K562 (cell line): ENCODE results near the gene RGS6. TPM values are rescaled to one million over a fixed set of nuclear protein-coding genes. Genes with fewer than 3 reads are reported as not detected.

Experiments used
- ATF3 ChIP-seq, 2 experiments: fragments of 450-650 bp in 1 of 2; sonication (generic) in 1 of 2; formaldehyde crosslinking in 1 of 2; IDR thresholded peaks in 1 of 2; conservative IDR thresholded peaks in 1 of 2; 2 replicates each; pipeline versions ENCODE4 v1.6.1 to v1.8.1; 2016 to 2023; ENCODE audit warnings: mild to moderate bottlenecking in 2 of 2, moderate library complexity in 2 of 2, inconsistent platforms in 1 of 2, missing genetic modification reagents in 1 of 2
- CXXC5 ChIP-seq: fragments of 250-450 bp; sonication (Bioruptor Pico); IDR thresholded peaks from 2 replicates; pipeline ENCODE4 v1.8.0; 2022; ENCODE audit warnings: inconsistent platforms, mild to moderate bottlenecking, moderate library complexity
- DIDO1 ChIP-seq: fragments of 450-650 bp; IDR thresholded peaks from 2 replicates; pipeline ENCODE4 v1.6.1; 2016; ENCODE audit warnings: low read depth, missing biosample characterization, missing genetic modification characterization
- ERF ChIP-seq: fragments of 450-650 bp; formaldehyde crosslinking; IDR thresholded peaks from 2 replicates; pipeline ENCODE4 v1.4.0; 2020; ENCODE audit warnings: mild to moderate bottlenecking, mixed read lengths
- EZH2 ChIP-seq: IDR thresholded peaks from 2 replicates; pipeline ENCODE4 v1.6.1; 2012; ENCODE audit warnings: low read depth, mild to moderate bottlenecking, inconsistent platforms, low read length, borderline replicate concordance
- HDAC1 ChIP-seq, 2 experiments: fragments of 450-650 bp; IDR thresholded peaks; 2 replicates each; pipeline ENCODE4 v1.6.1; 2016 to 2017; ENCODE audit warnings: inconsistent platforms in 1 of 2, mild to moderate bottlenecking in 1 of 2, moderate library complexity in 1 of 2
- KDM1A ChIP-seq, 2 experiments: fragments of 450-650 bp; IDR thresholded peaks; 2 replicates each; pipeline ENCODE4 v1.6.1; 2016; ENCODE audit warnings: mild to moderate bottlenecking in 2 of 2
- L3MBTL2 ChIP-seq: fragments of 450-650 bp; IDR thresholded peaks from 2 replicates; pipeline ENCODE4 v1.6.1; 2016; ENCODE audit warnings: mild to moderate bottlenecking, moderate library complexity
- NBN ChIP-seq: fragments of 450-650 bp; IDR thresholded peaks from 2 replicates; pipeline ENCODE4 v1.6.1; 2016; ENCODE audit warnings: low read depth, mild to moderate bottlenecking
- NR2F6 ChIP-seq: fragments of 450-650 bp; formaldehyde crosslinking; IDR thresholded peaks from 2 replicates; pipeline ENCODE4 v1.4.0; 2020; ENCODE audit warnings: mild to moderate bottlenecking
- POLR3A ChIP-seq: IDR thresholded peaks from 2 replicates; pipeline ENCODE4 v1.6.1; 2011; ENCODE audit warnings: borderline replicate concordance, mild to moderate bottlenecking, moderate library complexity; ENCODE audit not compliant: insufficient read length, insufficient read depth; ENCODE audit errors: extremely low read depth
- RCOR1 ChIP-seq, 2 experiments: IDR thresholded peaks; 2 replicates each; pipeline ENCODE4 v1.6.1; 2012; ENCODE audit warnings: low read depth in 2 of 2, low read length in 2 of 2, borderline replicate concordance in 1 of 2, improper control_type of control experiment in 1 of 2
- SMARCE1 ChIP-seq: fragments of 450-650 bp; IDR thresholded peaks from 2 replicates; pipeline ENCODE4 v1.7.1; 2016; ENCODE audit warnings: mild to moderate bottlenecking
- TFAP4 ChIP-seq: sonication (generic); formaldehyde crosslinking; IDR thresholded peaks from 2 replicates; pipeline ENCODE4 v1.8.0; 2022; ENCODE audit warnings: missing genetic modification reagents, mild to moderate bottlenecking, moderate library complexity, borderline replicate concordance
- polyA plus RNA-seq, 8 experiments: library from polyadenylated mRNA; depleted of rRNA in 4 of 8; stranded (reverse) in 5 of 8; unstranded in 3 of 8; fragments of >200 nt; fragmentation: Nextera tagmentation in 2 of 8; fragmentation: Illumina TruSeq in 1 of 8; extraction: Ambion mirVana in 2 of 8; extraction: Trizol in 1 of 8; gene quantifications; 2 replicates each; pipeline versions ENCODE4 v1.2.1 to v1.2.3, GENCODE V29; 2011 to 2014; ENCODE audit warnings: inconsistent platforms in 1 of 8, missing spikeins in 1 of 8
- total RNA-seq, 7 experiments: library from RNA; depleted of rRNA in 6 of 7; stranded (reverse); fragments of >200 nt in 6 of 7; fragmentation: Illumina TruSeq in 2 of 7; extraction: Trizol in 2 of 7; gene quantifications; 2 replicates each; pipeline versions ENCODE4 v1.2.1 to v1.2.3, GENCODE V29; 2011 to 2021; ENCODE audit warnings: low replicate concordance in 1 of 7

Gene RGS6
- total and polyA plus RNA-seq, 9 of the 15 experiments (the other 6 are each of a cell fraction or from before 2014, with no cell fraction given): not detected

GRCh38 chr14:72599579-72600470, 667.6 kb downstream of the RGS6 start (continued):
- TF ChIP-seq TFAP4 (CRISPR knock-in tag): peak; percentile 19; the same call in 1 of the 2 replicates
- no peak; a peak in 1 of 4 replicates for TF ChIP-seq KDM1A (IDR thresholded peaks at IDR 0.05)
- TF ChIP-seq NR2F6 (CRISPR knock-in tag): no peak
- no peak for TF ChIP-seq ERF (CRISPR knock-in tag)
- peak; percentile 16 for TF ChIP-seq POLR3A
- 0 out of 2 replicates have a peak, but pooled peaks have one; percentile 17 for TF ChIP-seq CXXC5 (CRISPR knock-in tag)
- no peak for TF ChIP-seq HDAC1 (IDR thresholded peaks at IDR 0.05)
- TF ChIP-seq RCOR1 (IDR thresholded peaks at IDR 0.05; ENCODE audit: borderline replicate concordance in 1 of 2, low read depth in 2 of 2, low read length in 2 of 2): peak in 1 of 2 experiments; percentile 52; a peak in 1 of 4 replicates
- no peak for TF ChIP-seq EZH2
- 0 out of 2 replicates have a peak, but pooled peaks have one; percentile 2 for TF ChIP-seq L3MBTL2
- TF ChIP-seq ATF3 (IDR thresholded peaks at IDR 0.05): no peak
- no peak for TF ChIP-seq ATF3 (CRISPR knock-in tag; conservative IDR thresholded peaks at IDR 0.05)
- no peak for TF ChIP-seq DIDO1 (tag)
- peak; percentile 54; the same call in 1 of the 2 replicates for TF ChIP-seq SMARCE1
- TF ChIP-seq NBN: no peak
